Ishikawa (cell line): ENCODE data around the gene TRIM68.

ENCODE experiments used
- CEBPB ChIP-seq: IDR thresholded peaks from 2 replicates; pipeline ENCODE4 v1.6.1; 2012
- CREB1 ChIP-seq: IDR thresholded peaks from 2 replicates; pipeline ENCODE4 v1.6.1; 2012; ENCODE audit warnings: low read depth
- EGR1 ChIP-seq: IDR thresholded peaks from 2 replicates; pipeline ENCODE4 v1.6.1; 2012
- EP300 ChIP-seq: IDR thresholded peaks from 2 replicates; pipeline ENCODE4 v1.6.1; 2012; ENCODE audit warnings: borderline replicate concordance
- FOXM1 ChIP-seq: IDR thresholded peaks from 2 replicates; pipeline ENCODE4 v1.6.1; 2012; ENCODE audit warnings: low read depth, borderline replicate concordance
- MAX ChIP-seq: IDR thresholded peaks from 2 replicates; pipeline ENCODE4 v1.6.1; 2012
- NFIC ChIP-seq: IDR thresholded peaks from 2 replicates; pipeline ENCODE4 v1.6.1; 2012
- RAD21 ChIP-seq: IDR thresholded peaks from 2 replicates; pipeline ENCODE4 v1.6.1; 2012; ENCODE audit warnings: low read depth
- TAF1 ChIP-seq: IDR thresholded peaks from 2 replicates; pipeline ENCODE4 v1.6.1; 2012; ENCODE audit warnings: low read depth, mild to moderate bottlenecking
- TCF12 ChIP-seq: IDR thresholded peaks from 2 replicates; pipeline ENCODE4 v1.6.1; 2012; ENCODE audit warnings: low read depth
- TEAD4 ChIP-seq: IDR thresholded peaks from 2 replicates; pipeline ENCODE4 v1.6.1; 2012
- YY1 ChIP-seq: IDR thresholded peaks from 2 replicates; pipeline ENCODE4 v1.6.1; 2012; ENCODE audit warnings: low read depth
- ZBTB7A ChIP-seq: IDR thresholded peaks from 2 replicates; pipeline ENCODE4 v1.6.1; 2012; ENCODE audit warnings: low read depth
- TF ChIP-seq, protein P1 (sequence below): IDR thresholded peaks from 2 replicates; pipeline ENCODE4 v1.6.1; 2012
- TF ChIP-seq, protein P2 (sequence below): IDR thresholded peaks from 2 replicates; pipeline ENCODE4 v1.6.1; 2012; ENCODE audit warnings: low read depth, mild to moderate bottlenecking

The TRIM68 gene

GRCh38 chr11:4605057-4605456 lies 3.0 kb downstream of the TRIM68 start:
- TF ChIP-seq TCF12 (no peak), YY1 (no peak), CEBPB (no peak), ZBTB7A (no peak), RAD21 (no peak), NFIC (no peak), EGR1 (no peak), FOXM1 (no peak), CREB1 (no peak), TAF1 (no peak), MAX (no peak), TEAD4 (no peak), EP300 (no peak)
- TF ChIP-seq, protein P1, sequence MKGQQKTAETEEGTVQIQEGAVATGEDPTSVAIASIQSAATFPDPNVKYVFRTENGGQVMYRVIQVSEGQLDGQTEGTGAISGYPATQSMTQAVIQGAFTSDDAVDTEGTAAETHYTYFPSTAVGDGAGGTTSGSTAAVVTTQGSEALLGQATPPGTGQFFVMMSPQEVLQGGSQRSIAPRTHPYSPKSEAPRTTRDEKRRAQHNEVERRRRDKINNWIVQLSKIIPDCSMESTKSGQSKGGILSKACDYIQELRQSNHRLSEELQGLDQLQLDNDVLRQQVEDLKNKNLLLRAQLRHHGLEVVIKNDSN: no peak
- TF ChIP-seq, protein P2, sequence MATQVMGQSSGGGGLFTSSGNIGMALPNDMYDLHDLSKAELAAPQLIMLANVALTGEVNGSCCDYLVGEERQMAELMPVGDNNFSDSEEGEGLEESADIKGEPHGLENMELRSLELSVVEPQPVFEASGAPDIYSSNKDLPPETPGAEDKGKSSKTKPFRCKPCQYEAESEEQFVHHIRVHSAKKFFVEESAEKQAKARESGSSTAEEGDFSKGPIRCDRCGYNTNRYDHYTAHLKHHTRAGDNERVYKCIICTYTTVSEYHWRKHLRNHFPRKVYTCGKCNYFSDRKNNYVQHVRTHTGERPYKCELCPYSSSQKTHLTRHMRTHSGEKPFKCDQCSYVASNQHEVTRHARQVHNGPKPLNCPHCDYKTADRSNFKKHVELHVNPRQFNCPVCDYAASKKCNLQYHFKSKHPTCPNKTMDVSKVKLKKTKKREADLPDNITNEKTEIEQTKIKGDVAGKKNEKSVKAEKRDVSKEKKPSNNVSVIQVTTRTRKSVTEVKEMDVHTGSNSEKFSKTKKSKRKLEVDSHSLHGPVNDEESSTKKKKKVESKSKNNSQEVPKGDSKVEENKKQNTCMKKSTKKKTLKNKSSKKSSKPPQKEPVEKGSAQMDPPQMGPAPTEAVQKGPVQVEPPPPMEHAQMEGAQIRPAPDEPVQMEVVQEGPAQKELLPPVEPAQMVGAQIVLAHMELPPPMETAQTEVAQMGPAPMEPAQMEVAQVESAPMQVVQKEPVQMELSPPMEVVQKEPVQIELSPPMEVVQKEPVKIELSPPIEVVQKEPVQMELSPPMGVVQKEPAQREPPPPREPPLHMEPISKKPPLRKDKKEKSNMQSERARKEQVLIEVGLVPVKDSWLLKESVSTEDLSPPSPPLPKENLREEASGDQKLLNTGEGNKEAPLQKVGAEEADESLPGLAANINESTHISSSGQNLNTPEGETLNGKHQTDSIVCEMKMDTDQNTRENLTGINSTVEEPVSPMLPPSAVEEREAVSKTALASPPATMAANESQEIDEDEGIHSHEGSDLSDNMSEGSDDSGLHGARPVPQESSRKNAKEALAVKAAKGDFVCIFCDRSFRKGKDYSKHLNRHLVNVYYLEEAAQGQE: no peak

DNA sequence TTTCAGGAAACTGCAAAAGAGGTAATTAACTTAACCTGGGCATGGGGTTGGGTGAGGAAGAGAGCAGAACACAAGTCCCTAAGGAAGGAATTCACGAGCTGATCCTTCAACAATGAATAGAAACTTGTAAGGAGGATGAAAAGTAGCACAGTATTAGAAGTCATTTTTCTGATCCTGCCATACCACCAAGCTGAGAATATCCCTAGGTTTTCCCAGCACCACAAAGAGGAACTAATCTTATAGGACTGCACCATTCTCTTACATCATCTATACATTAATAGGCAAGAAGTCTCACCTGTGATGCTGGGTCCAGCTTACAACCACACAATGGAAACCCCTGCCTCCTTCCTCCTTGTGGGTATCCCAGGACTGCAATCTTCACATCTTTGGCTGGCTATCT lies 14.3 kb downstream of the TRIM68 start, which contains the start of gene OR52I1:
Gene OR52I1 (plus strand): TSS at position 301 of the 400 bp plus-strand sequence. CDS start 0 bp downstream, at position 301.
- TF ChIP-seq TEAD4: no peak
- TF ChIP-seq EGR1: no peak
- TF ChIP-seq FOXM1: no peak
- TF ChIP-seq, protein P1: no peak
- no peak for TF ChIP-seq TAF1
- no peak for TF ChIP-seq RAD21
- TF ChIP-seq MAX: no peak
- TF ChIP-seq YY1: no peak
- TF ChIP-seq, protein P2: no peak
- no peak for TF ChIP-seq NFIC
- no peak for TF ChIP-seq CREB1
- no peak for TF ChIP-seq CEBPB
- no peak for TF ChIP-seq TCF12
- TF ChIP-seq EP300: no peak
- no peak for TF ChIP-seq ZBTB7A

GRCh38 chr11:4589017-4589416 lies 19.0 kb downstream of the TRIM68 start:
- no peak for TF ChIP-seq YY1
- no peak for TF ChIP-seq CEBPB
- no peak for TF ChIP-seq FOXM1
- TF ChIP-seq NFIC: no peak
- no peak for TF ChIP-seq EGR1
- TF ChIP-seq, protein P2: no peak
- no peak for TF ChIP-seq CREB1
- TF ChIP-seq TAF1: no peak
- TF ChIP-seq RAD21: no peak
- TF ChIP-seq, protein P1: no peak
- TF ChIP-seq EP300: no peak
- TF ChIP-seq TEAD4: no peak
- no peak for TF ChIP-seq TCF12
- TF ChIP-seq ZBTB7A: no peak
- no peak for TF ChIP-seq MAX

GRCh38 chr11:4581443-4581842 lies 26.6 kb downstream of the TRIM68 start, which contains the start of gene OR52I2:
Gene OR52I2 (plus strand): TSS chr11:4581743.
- no peak for TF ChIP-seq TEAD4
- no peak for TF ChIP-seq TAF1
- no peak for TF ChIP-seq CREB1
- TF ChIP-seq TCF12: no peak
- TF ChIP-seq NFIC: no peak
- no peak for TF ChIP-seq FOXM1
- no peak for TF ChIP-seq CEBPB
- TF ChIP-seq RAD21: no peak
- TF ChIP-seq, protein P1: no peak
- no peak for TF ChIP-seq EGR1
- no peak for TF ChIP-seq EP300
- no peak for TF ChIP-seq YY1
- TF ChIP-seq MAX: no peak
- TF ChIP-seq, protein P2: no peak
- TF ChIP-seq ZBTB7A: no peak
